ENCODE measurements around the gene MCM7.

- TF ChIP-seq, protein P1, sequence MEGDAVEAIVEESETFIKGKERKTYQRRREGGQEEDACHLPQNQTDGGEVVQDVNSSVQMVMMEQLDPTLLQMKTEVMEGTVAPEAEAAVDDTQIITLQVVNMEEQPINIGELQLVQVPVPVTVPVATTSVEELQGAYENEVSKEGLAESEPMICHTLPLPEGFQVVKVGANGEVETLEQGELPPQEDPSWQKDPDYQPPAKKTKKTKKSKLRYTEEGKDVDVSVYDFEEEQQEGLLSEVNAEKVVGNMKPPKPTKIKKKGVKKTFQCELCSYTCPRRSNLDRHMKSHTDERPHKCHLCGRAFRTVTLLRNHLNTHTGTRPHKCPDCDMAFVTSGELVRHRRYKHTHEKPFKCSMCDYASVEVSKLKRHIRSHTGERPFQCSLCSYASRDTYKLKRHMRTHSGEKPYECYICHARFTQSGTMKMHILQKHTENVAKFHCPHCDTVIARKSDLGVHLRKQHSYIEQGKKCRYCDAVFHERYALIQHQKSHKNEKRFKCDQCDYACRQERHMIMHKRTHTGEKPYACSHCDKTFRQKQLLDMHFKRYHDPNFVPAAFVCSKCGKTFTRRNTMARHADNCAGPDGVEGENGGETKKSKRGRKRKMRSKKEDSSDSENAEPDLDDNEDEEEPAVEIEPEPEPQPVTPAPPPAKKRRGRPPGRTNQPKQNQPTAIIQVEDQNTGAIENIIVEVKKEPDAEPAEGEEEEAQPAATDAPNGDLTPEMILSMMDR (IDR thresholded peaks at IDR 0.05): no peak
- TF ChIP-seq EZH2 (IDR thresholded peaks at IDR 0.05) (no peak), EZH2phosphoT487 (IDR thresholded peaks at IDR 0.05) (no peak)
Observed at GRCh38 chr7:100088621-100089457, 12.4 kb downstream of the MCM7 start, which contains the start of gene COPS6.

All from neural progenitor cell (in vitro differentiated cells).